Activated CD4-positive, alpha-beta T cell treated with anti-CD3 and anti-CD28 coated beads for 36 hours (primary cell): ENCODE results near the gene NUTM2F. TPM values are rescaled to one million over a fixed set of nuclear protein-coding genes. Genes with fewer than 3 reads are reported as not detected.
A peak's percentile ranks its signal among the peaks of the same experiment; 100 is the strongest.
"Not testable (repeated sequence)": the region's sequence is repeated elsewhere in the genome, so short reads cannot be mapped to it uniquely, and the experiment has no call there.

Source experiments
- ATAC-seq: fragments of 200-7000 bp; cut with Tn5 transposase; one replicate; pipeline ENCODE4 v1.10.0; 2021; ENCODE audit warnings: mild to moderate bottlenecking, moderate library complexity
- CTCF ChIA-PET: fragments of 350-600 bp; sonication (Branson Sonifier 250); formaldehyde crosslinking; loops from one replicate; lab custom pipeline; 2021; ENCODE audit warnings: antibody characterized with exemption; lab: Charles Lee
- POLR2A ChIA-PET: fragments of 350-600 bp; sonication (Branson Sonifier 250); formaldehyde crosslinking; loops from one replicate; lab custom pipeline; 2021; ENCODE audit warnings: antibody characterized with exemption, inconsistent platforms; lab: Charles Lee
- DNase-seq: peaks from one replicate; pipeline ENCODE4 v3.0.0-alpha.2; 2020
- H3K27ac Mint-ChIP-seq: one replicate; pipeline ENCODE4 v1.8.0; 2021; ENCODE audit warnings: mixed read lengths
- H3K27me3 Mint-ChIP-seq: one replicate; pipeline ENCODE4 v1.8.0; 2021; ENCODE audit warnings: mixed read lengths
- H3K36me3 Mint-ChIP-seq: one replicate; pipeline ENCODE4 v1.8.0; 2021; ENCODE audit warnings: low read depth, mixed read lengths
- H3K4me1 Mint-ChIP-seq: one replicate; pipeline ENCODE4 v1.8.0; 2021; ENCODE audit warnings: mixed read lengths
- H3K4me3 Mint-ChIP-seq: one replicate; pipeline ENCODE4 v1.8.0; 2021; ENCODE audit warnings: mild to moderate bottlenecking, moderate library complexity, mixed read lengths
- H3K9me3 Mint-ChIP-seq: one replicate; pipeline ENCODE4 v1.8.0; 2021; ENCODE audit warnings: low read depth, mixed read lengths
- intact Hi-C, 2 experiments: fragments of 100-400 bp; cut with DNase I in 1 of 2; cut with micrococcal nuclease in 1 of 2; formaldehyde crosslinking; loops; one replicate each; pipeline versions ENCODE4 v1.14.2 to v1.15.1; 2022 to 2024; cut with DNase I, micrococcal nuclease
- total RNA-seq, 2 experiments: library from RNA; stranded (reverse); gene quantifications; one replicate each; pipeline ENCODE4 v1.2.3, GENCODE V29; 2021

The NUTM2F gene
- total RNA-seq, 2 experiments from 2014 or later, result not detected

- H3K4me3 Mint-ChIP-seq, H3K4me1 Mint-ChIP-seq, H3K36me3 Mint-ChIP-seq, H3K27me3 Mint-ChIP-seq, H3K27ac Mint-ChIP-seq, POLR2A ChIA-PET, H3K9me3 Mint-ChIP-seq, intact Hi-C loops, ATAC-seq, DNase-seq, CTCF ChIA-PET: not testable (repeated sequence)
Observed at GRCh38 chr9:94341703-94342102, 13.3 kb upstream of the NUTM2F start.

GRCh38 chr9:94340750-94341149, 12.3 kb upstream of the NUTM2F start:
- H3K27me3 Mint-ChIP-seq, intact Hi-C loops: not testable (repeated sequence)

GRCh38 chr9:94339657-94340056, 11.2 kb upstream of the NUTM2F start:
- intact Hi-C loops, ATAC-seq, H3K36me3 Mint-ChIP-seq: not testable (repeated sequence)

More at GRCh38 chr9:94340750-94341149, 12.3 kb upstream of the NUTM2F start:
- DNase-seq, CTCF ChIA-PET, H3K4me3 Mint-ChIP-seq, H3K36me3 Mint-ChIP-seq, POLR2A ChIA-PET, H3K9me3 Mint-ChIP-seq, H3K4me1 Mint-ChIP-seq, ATAC-seq, H3K27ac Mint-ChIP-seq: not testable (repeated sequence)

GRCh38 chr9:94338723-94339122, 10.3 kb upstream of the NUTM2F start:
- H3K4me3 Mint-ChIP-seq, H3K36me3 Mint-ChIP-seq, CTCF ChIA-PET: not testable (repeated sequence)

More at GRCh38 chr9:94339657-94340056, 11.2 kb upstream of the NUTM2F start:
- H3K4me1 Mint-ChIP-seq, H3K27me3 Mint-ChIP-seq, H3K4me3 Mint-ChIP-seq, CTCF ChIA-PET, H3K27ac Mint-ChIP-seq, DNase-seq, POLR2A ChIA-PET, H3K9me3 Mint-ChIP-seq: not testable (repeated sequence)

GRCh38 chr9:94336445-94336844, 8.0 kb upstream of the NUTM2F start:
- DNase-seq, H3K4me1 Mint-ChIP-seq, H3K36me3 Mint-ChIP-seq, intact Hi-C loops, H3K4me3 Mint-ChIP-seq, CTCF ChIA-PET, H3K27me3 Mint-ChIP-seq, ATAC-seq, H3K9me3 Mint-ChIP-seq, H3K27ac Mint-ChIP-seq, POLR2A ChIA-PET: not testable (repeated sequence)

More at GRCh38 chr9:94338723-94339122, 10.3 kb upstream of the NUTM2F start:
- ATAC-seq, POLR2A ChIA-PET, H3K4me1 Mint-ChIP-seq, intact Hi-C loops, DNase-seq, H3K27ac Mint-ChIP-seq, H3K9me3 Mint-ChIP-seq, H3K27me3 Mint-ChIP-seq: not testable (repeated sequence)

- DNase-seq, H3K27ac Mint-ChIP-seq, intact Hi-C loops, ATAC-seq, POLR2A ChIA-PET, H3K27me3 Mint-ChIP-seq, H3K36me3 Mint-ChIP-seq, H3K4me1 Mint-ChIP-seq, CTCF ChIA-PET, H3K9me3 Mint-ChIP-seq, H3K4me3 Mint-ChIP-seq: not testable (repeated sequence)
Observed at GRCh38 chr9:94325583-94325982, 2.9 kb downstream of the NUTM2F start.

- CTCF ChIA-PET, H3K4me1 Mint-ChIP-seq, POLR2A ChIA-PET, H3K4me3 Mint-ChIP-seq, ATAC-seq, H3K36me3 Mint-ChIP-seq, DNase-seq, H3K9me3 Mint-ChIP-seq, H3K27me3 Mint-ChIP-seq, intact Hi-C loops, H3K27ac Mint-ChIP-seq: not testable (repeated sequence)
Observed at GRCh38 chr9:94323153-94323798, 5.2 kb downstream of the NUTM2F start.

GRCh38 chr9:94322342-94322940, 6.0 kb downstream of the NUTM2F start:
- H3K27ac Mint-ChIP-seq, H3K9me3 Mint-ChIP-seq, H3K27me3 Mint-ChIP-seq, H3K4me3 Mint-ChIP-seq, CTCF ChIA-PET, POLR2A ChIA-PET, DNase-seq, intact Hi-C loops, H3K4me1 Mint-ChIP-seq, ATAC-seq, H3K36me3 Mint-ChIP-seq: not testable (repeated sequence)

GRCh38 chr9:94317949-94318657, 10.3 kb downstream of the NUTM2F start:
- ATAC-seq, H3K27ac Mint-ChIP-seq, DNase-seq, CTCF ChIA-PET, H3K36me3 Mint-ChIP-seq, intact Hi-C loops, POLR2A ChIA-PET, H3K4me1 Mint-ChIP-seq, H3K4me3 Mint-ChIP-seq, H3K27me3 Mint-ChIP-seq, H3K9me3 Mint-ChIP-seq: not testable (repeated sequence)

- H3K4me3 Mint-ChIP-seq, DNase-seq, POLR2A ChIA-PET, H3K9me3 Mint-ChIP-seq, H3K36me3 Mint-ChIP-seq, H3K4me1 Mint-ChIP-seq, CTCF ChIA-PET, intact Hi-C loops, H3K27ac Mint-ChIP-seq, H3K27me3 Mint-ChIP-seq: not testable (repeated sequence)
- ATAC-seq, result peak; percentile 40
Observed at GRCh38 chr9:94316236-94316635, 12.2 kb downstream of the NUTM2F start.

GRCh38 chr9:94315034-94315984, 13.1 kb downstream of the NUTM2F start:
- CTCF ChIA-PET, H3K27ac Mint-ChIP-seq, H3K4me1 Mint-ChIP-seq, H3K9me3 Mint-ChIP-seq, POLR2A ChIA-PET, H3K27me3 Mint-ChIP-seq, H3K4me3 Mint-ChIP-seq, H3K36me3 Mint-ChIP-seq, intact Hi-C loops, DNase-seq: not testable (repeated sequence)
- ATAC-seq, result peak; percentile 42
